Activated naive CD8-positive, alpha-beta T cell treated with anti-CD3 and anti-CD28 coated beads, Interleukin-2, amount 50 U/mL, for 24 hours (primary cell): ENCODE results near the gene DUSP28.
"Not testable (repeated sequence)": the region's sequence is repeated elsewhere in the genome, so short reads cannot be mapped to it uniquely, and the experiment has no call there.

ENCODE experiments used
- ATAC-seq: fragments of 150-1000 bp; cut with Tn5 transposase; one replicate; pipeline ENCODE4 v1.10.0; 2021
- DNase-seq: peaks from one replicate; pipeline ENCODE4 v3.0.0; 2021
- H3K27ac Mint-ChIP-seq: one replicate; pipeline ENCODE4 v1.8.0; 2021; ENCODE audit warnings: mild to moderate bottlenecking, mixed read lengths
- H3K27me3 Mint-ChIP-seq: one replicate; pipeline ENCODE4 v1.8.0; 2021; ENCODE audit warnings: mixed read lengths
- H3K36me3 Mint-ChIP-seq: one replicate; pipeline ENCODE4 v1.8.0; 2021; ENCODE audit warnings: low read depth, mixed read lengths
- H3K4me1 Mint-ChIP-seq: one replicate; pipeline ENCODE4 v1.8.0; 2021; ENCODE audit warnings: mixed read lengths
- H3K4me3 Mint-ChIP-seq: one replicate; pipeline ENCODE4 v1.8.0; 2021; ENCODE audit warnings: mild to moderate bottlenecking, moderate library complexity, mixed read lengths
- H3K9me3 Mint-ChIP-seq: one replicate; pipeline ENCODE4 v1.8.0; 2021; ENCODE audit warnings: mixed read lengths

Gene DUSP28

DNA sequence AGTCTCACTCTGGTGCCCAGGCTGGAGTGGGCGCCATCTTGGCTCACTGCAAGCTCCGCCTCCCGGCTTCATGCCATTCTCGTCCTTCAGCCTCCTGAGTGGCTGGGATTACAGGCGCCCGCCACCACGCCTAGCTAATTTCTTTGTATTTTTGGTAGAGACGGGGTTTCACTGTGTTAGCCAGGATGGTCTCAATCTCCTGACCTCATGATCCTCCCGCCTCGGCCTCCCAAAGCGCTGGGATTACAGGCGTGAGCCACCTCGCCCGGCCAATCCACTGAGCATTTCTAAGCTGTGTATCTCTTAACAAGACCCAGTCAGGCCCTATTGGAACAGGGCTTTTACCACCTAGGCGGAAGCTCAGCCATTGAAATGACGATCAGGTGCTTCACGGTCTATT is 3.1 kb downstream of the DUSP28 start:
- not testable (repeated sequence) for H3K4me3 Mint-ChIP-seq, H3K27me3 Mint-ChIP-seq, ATAC-seq, DNase-seq, H3K9me3 Mint-ChIP-seq
- H3K4me1 Mint-ChIP-seq = peaks cover 75% of the 10 kb centered on the region
- peaks cover 42% of the 10 kb centered on the region for H3K36me3 Mint-ChIP-seq
- H3K27ac Mint-ChIP-seq = peak overlapping the region; percentile 95

DNA sequence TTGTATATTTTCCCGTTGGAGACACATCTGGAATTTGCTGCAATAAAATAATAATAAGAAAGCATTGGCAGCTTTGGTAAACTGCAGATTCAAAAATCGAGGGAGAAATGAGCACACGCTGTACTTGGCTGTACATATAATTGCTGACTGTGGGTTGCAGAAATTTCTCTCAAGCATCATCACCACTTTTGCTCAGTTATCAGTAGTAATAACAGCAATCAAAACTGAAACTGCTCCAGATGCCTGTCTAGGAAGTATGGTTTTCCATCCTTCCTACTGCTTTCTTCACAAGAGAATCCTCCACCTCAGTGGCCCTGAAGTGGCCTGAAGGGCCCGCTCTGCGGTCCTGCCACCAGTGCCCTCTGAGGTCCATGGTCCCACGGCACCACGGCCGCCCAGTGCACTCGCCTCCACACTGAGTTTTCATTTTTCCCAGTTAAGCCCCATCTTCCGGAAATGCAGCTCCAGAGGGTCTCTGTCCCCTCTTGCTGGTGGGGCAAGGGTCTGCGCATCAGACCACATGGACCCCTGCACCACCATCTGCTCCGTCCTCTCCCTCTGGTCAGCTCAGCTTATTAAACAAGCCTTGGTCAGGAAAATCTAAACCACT is 3.9 kb downstream of the DUSP28 start:
- H3K36me3 Mint-ChIP-seq = peaks cover 35% of the 10 kb centered on the region
- H3K4me1 Mint-ChIP-seq = peaks cover 67% of the 10 kb centered on the region
- no peak for ATAC-seq

DNA sequence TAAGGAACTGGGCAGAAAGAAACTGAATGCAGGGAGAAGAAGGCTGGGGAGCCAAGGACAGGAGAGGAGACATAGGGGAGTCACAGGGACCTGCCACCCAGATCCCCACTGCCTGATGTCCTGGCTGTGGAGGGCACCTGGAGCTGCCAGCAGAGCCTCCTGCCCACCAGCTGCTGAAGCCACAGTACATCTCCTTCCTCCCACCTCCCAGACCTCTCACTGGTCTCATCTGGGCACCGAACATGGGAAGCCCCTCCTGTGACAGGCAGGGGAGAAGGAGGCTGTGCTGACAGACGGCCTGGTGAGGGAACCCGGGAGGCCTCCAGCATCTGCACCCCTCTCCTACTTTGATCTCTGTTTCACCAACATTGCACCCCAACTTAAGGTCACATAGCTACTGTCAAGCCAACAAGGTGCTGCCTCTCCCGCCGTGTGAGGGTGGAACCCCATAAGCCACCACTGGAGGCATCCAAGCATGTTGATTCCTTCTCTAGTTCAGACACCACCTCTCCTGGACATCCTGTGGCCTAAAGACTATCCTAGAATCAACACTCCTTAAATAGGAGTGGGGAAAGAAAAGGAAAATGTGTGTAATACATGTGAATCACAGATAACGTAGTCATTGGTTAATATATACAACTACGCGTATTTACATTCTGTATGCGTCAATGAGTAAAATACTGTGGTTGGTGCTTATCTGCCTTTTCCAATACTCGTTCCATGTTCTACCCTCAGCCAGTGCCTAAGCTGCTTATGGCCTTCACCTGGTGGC is 4.6 kb downstream of the DUSP28 start:
- H3K36me3 Mint-ChIP-seq = peaks cover 30% of the 10 kb centered on the region

More for the DNA sequence above, 3.9 kb downstream of the DUSP28 start:
- H3K27me3 Mint-ChIP-seq = no peaks in the 10 kb centered on the region
- no peak for DNase-seq
- H3K4me3 Mint-ChIP-seq = peak overlapping the region; percentile 96
- H3K27ac Mint-ChIP-seq = peak overlapping the region; percentile 95
- no peaks in the 10 kb centered on the region for H3K9me3 Mint-ChIP-seq

GRCh38 chr2:240565333-240566202 is 5.4 kb downstream of the DUSP28 start:
- Mint-ChIP-seq H3K4me1 (peaks cover 70% of the 10 kb centered on the region), H3K36me3 (peaks cover 27% of the 10 kb centered on the region), H3K9me3 (no peaks in the 10 kb centered on the region), H3K4me3 (peak overlapping the region; percentile 96), H3K27me3 (no peaks in the 10 kb centered on the region), H3K27ac (peak overlapping the region; percentile 95)
- DNase-seq (peak; percentile 88), ATAC-seq (peak; percentile 58)

More for the DNA sequence above, 4.6 kb downstream of the DUSP28 start:
- ATAC-seq (peak; percentile 9), DNase-seq (peak; percentile 47)
- peak overlapping the region; percentile 95 for H3K27ac Mint-ChIP-seq
- peak overlapping the region; percentile 96 for H3K4me3 Mint-ChIP-seq
- no peaks in the 10 kb centered on the region for H3K27me3 Mint-ChIP-seq
- no peaks in the 10 kb centered on the region for H3K9me3 Mint-ChIP-seq
- peaks cover 67% of the 10 kb centered on the region for H3K4me1 Mint-ChIP-seq

DNA sequence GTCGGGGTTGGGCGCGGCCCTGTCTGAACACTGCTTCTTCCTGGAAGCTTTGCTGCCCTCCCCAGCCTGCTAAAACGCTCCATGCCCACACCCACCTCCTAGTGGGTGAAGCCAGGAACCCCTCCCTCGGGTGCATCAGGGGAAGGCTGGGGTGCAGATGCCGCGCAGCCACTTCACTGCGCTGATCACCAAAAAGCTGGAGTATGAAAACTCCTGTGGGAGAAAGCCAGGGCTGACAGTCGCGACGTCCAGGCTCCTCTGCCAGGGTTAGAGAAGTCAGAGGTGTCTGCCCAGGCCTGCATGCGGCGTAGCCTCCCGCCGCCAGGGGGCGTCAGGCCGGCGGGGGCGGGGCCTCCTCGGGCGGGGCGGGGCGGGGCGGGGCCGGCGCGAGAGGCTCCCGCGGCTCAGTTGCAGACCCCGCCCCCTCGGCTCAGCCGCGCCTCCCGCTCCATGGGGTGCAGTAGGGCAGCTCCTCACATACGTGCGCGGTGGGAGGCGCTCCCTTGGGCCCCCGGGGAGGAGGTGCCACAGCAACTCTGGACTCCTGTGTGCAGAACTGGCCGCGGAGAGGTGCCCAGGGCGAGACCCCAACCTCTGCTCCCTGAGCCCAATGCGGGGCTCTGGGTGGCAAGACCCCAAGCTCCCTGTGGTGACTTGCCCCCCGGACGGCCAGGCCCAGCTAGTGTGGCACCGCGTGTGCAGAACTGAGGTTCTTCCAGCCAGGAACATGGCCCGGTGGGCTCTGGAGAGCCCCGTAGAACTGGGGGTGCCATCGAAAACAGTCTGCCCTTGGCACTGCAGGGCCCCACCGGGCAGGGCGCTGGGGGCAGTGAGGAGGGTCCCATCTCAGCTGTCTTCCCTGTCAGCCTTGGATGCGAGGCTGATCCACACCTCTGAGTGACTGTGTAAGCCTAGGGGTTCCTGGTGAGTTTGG is 6.3 kb downstream of the DUSP28 start:
- peaks cover 74% of the 10 kb centered on the region for H3K4me1 Mint-ChIP-seq
- ATAC-seq (peak; percentile 67), DNase-seq (peak; percentile 97)
- H3K27me3 Mint-ChIP-seq = no peaks in the 10 kb centered on the region
- H3K27ac Mint-ChIP-seq = peak overlapping the region; percentile 96
- H3K9me3 Mint-ChIP-seq = no peaks in the 10 kb centered on the region
- peak overlapping the region; percentile 96 for H3K4me3 Mint-ChIP-seq
- H3K36me3 Mint-ChIP-seq = peaks cover 25% of the 10 kb centered on the region

GRCh38 chr2:240567137-240567871 is 7.1 kb downstream of the DUSP28 start:
- peak overlapping the region; percentile 96 for H3K27ac Mint-ChIP-seq
- no peaks in the 10 kb centered on the region for H3K27me3 Mint-ChIP-seq
- no peaks in the 10 kb centered on the region for H3K9me3 Mint-ChIP-seq
- H3K4me3 Mint-ChIP-seq = peak overlapping the region; percentile 96
- H3K4me1 Mint-ChIP-seq = peaks cover 68% of the 10 kb centered on the region
- no peak for ATAC-seq
- DNase-seq = peak; percentile 34
- peaks cover 19% of the 10 kb centered on the region for H3K36me3 Mint-ChIP-seq

DNA sequence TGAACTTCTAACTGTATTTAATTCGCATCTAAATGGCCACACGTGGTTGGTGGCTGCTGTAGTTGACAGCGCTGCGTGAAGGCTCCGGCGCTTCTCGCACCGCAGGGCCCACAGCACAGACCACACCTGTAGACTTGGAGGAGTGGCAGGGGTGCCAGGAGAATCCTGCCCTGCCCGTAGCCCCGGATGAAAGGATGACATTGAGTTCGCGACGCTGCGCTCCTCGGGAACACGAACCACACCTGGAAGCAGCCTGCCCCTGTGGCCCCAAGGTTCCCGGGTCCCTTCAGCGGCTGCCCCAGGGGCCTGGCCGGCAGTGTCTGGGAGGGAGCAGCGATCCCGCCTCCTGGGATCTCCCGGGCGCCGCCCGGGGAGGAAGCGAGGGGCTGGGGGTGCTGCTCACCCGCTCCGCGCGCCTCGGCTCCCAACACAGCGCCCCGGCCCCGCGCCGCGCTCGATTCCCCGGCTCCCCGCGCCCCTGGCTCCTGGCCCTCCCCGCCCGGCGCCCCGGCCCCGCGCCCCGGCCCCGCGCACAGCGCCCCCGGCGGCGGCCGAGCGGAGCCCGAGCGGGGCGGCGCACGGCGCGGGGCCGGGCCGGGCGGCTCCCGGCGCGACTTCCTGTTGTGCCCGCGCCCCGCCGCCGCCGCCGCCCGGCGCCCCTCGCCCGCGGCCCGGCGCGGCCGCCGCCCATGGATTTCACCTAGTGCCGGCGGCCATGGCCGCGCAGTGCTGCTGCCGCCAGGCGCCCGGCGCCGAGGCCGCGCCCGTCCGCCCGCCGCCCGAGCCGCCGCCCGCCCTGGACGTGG is 7.9 kb downstream of the DUSP28 start, which contains the start of gene RNPEPL1:
RNPEPL1 (plus strand) TSS at position 613 of the 806 bp plus-strand sequence; CDS start at position 716, 103 bp downstream.
- Mint-ChIP-seq H3K4me3 (peak within 1 kb of the TSS; percentile 96), H3K4me1 (peaks cover 60% of the 10 kb centered on the region), H3K27me3 (no peaks in the 10 kb centered on the region), H3K9me3 (no peaks in the 10 kb centered on the region), H3K36me3 (peaks cover 13% of the 10 kb centered on the region), H3K27ac (peak within 1 kb of the TSS; percentile 96)
- peak; percentile 62 for DNase-seq
- peak; percentile 8 for ATAC-seq

DNA sequence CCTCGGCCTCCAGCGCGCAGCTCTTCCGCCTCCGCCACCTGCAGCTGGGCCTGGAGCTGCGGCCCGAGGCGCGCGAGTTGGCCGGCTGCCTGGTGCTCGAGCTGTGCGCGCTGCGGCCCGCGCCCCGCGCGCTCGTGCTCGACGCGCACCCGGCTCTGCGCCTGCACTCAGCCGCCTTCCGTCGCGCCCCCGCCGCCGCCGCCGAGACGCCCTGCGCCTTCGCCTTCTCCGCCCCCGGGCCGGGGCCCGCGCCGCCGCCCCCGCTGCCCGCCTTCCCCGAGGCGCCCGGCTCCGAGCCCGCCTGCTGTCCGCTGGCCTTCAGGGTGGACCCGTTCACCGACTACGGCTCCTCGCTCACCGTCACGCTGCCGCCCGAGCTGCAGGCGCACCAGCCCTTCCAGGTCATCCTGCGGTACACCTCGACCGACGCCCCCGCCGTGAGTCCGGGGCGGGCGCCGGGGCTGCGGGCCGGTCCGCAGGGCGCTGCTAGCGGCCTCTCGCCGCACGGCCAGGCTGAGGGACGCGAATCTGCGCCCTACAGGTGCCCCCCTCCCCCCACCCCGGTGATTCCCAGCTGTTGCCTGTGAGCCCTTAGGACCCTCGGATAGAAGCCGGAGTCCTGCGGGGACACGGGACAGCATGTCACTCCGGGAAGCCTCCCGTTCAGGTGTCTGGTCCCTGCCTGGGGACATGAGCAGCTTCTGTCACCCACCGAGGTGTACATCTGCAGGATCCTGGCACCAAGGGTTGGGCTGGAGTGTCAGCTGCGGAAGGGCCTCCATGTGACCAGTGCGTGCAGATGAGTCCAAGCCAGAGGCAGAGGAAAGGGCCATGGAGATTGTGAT is 8.7 kb downstream of the DUSP28 start:
- H3K27ac Mint-ChIP-seq = peak overlapping the region; percentile 42
- H3K4me3 Mint-ChIP-seq = peak overlapping the region; percentile 78
- ATAC-seq (no peak), DNase-seq (peak; percentile 45)
- peaks cover 52% of the 10 kb centered on the region for H3K4me1 Mint-ChIP-seq
- H3K27me3 Mint-ChIP-seq = no peaks in the 10 kb centered on the region
- H3K36me3 Mint-ChIP-seq = peaks cover 6% of the 10 kb centered on the region
- H3K9me3 Mint-ChIP-seq = no peaks in the 10 kb centered on the region

GRCh38 chr2:240569523-240569997 is 9.4 kb downstream of the DUSP28 start:
- Mint-ChIP-seq H3K36me3 (peaks cover 4% of the 10 kb centered on the region), H3K27ac (peak overlapping the region; percentile 42), H3K27me3 (no peaks in the 10 kb centered on the region), H3K4me1 (peaks cover 45% of the 10 kb centered on the region), H3K4me3 (peak overlapping the region; percentile 78), H3K9me3 (no peaks in the 10 kb centered on the region)
- ATAC-seq (no peak), DNase-seq (no peak)

DNA sequence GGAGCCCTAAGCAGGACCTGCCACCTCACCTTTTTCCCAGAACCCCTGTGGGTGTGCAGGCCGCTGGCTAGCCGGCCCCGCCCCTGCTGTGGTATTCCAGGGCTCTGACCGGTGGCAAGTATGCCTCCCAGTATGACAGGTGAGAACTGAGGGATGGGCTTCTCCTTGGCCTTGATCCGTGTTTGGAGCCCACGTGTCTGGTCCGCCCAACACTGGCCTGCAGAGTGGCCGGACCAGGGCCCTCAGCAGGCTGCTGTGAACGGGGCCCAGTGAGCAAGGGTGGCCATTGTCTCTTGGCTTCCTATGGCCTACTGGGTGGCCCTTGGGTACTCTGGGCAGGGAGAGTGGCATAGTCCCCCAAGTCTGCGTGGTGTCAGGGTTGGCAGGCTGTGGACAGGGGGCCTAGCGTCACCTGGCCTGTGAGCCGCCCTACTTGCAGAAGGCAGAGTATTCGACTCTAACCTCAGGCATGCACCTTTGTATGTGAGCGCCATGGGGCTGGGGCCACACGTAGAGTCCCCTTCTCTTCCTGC is 9.9 kb downstream of the DUSP28 start:
- H3K4me3 Mint-ChIP-seq = peak overlapping the region; percentile 78
- ATAC-seq (no peak), DNase-seq (no peak)
- no peaks in the 10 kb centered on the region for H3K9me3 Mint-ChIP-seq
- H3K27ac Mint-ChIP-seq = no peak overlapping the region
- peaks cover 40% of the 10 kb centered on the region for H3K4me1 Mint-ChIP-seq
- peaks cover 2% of the 10 kb centered on the region for H3K36me3 Mint-ChIP-seq
- H3K27me3 Mint-ChIP-seq = no peaks in the 10 kb centered on the region

- H3K9me3 Mint-ChIP-seq = no peaks in the 10 kb centered on the region
- H3K27me3 Mint-ChIP-seq = no peaks in the 10 kb centered on the region
- H3K4me1 Mint-ChIP-seq = peaks cover 34% of the 10 kb centered on the region
- ATAC-seq = no peak
- no peak for DNase-seq
- no peak overlapping the region for H3K27ac Mint-ChIP-seq
- H3K4me3 Mint-ChIP-seq = no peak overlapping the region
- peaks cover 2% of the 10 kb centered on the region for H3K36me3 Mint-ChIP-seq
These were observed 10.6 kb downstream of the DUSP28 start for GRCh38 chr2:240570531-240571313.
